ENCODE measurements around the gene GRIP1. TPM values are rescaled to one million over a fixed set of nuclear protein-coding genes. Genes with fewer than 3 reads are reported as not detected.

The GRIP1 gene
- polyA plus RNA-seq, 1 donor from 2014 or later: not detected

DNA sequence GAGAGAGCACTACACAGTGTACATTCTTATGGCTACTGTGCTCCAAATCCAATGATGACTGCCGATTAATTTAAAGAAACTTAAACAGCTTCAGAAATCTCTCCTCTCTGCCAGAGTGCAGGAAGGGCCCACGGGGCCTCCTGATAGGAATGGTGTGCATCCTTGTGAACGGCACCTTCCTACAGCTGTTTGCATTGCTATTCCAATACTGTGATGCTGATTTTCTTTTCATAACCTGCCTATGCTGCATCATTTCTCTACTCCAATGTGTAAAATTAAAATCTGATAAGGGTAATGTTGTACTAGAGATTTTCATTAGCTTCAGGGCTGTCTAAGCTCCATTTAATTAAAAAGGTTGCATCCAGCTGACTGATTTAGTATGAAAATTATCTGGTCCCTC is 217.5 kb downstream of the GRIP1 start:
- Mint-ChIP-seq H3K4me3 (no peak overlapping the region), H3K9me3 (no peaks in the 10 kb centered on the region), H3K27me3 (no peaks in the 10 kb centered on the region), H3K27ac (no peak overlapping the region), H3K36me3 (no peaks in the 10 kb centered on the region), H3K4me1 (no peaks in the 10 kb centered on the region)

DNA sequence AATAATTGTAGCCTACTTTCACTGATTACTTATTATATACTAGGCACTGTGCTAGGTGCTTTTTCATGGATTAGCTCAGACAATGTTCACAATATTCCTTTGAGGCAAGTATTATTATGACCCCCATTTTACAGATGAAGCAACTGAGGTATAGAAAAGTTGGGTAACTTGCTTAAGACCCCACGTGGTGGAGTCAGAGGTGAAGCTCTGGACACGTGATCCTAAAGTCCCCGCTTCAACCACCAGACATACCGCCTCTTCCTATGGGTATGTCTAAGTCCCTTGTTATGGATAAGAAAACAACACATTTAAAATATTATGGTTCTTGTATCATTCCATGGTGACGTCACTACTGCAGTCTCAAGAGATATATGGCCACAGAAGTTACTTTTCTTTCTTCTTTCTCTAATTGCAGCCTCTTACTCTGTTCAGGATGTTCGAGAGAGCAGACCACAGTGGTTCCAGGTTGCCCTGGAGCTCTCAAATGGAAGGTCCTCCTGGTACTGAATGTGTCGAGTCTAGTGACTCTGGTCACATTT is 218.9 kb downstream of the GRIP1 start:
- Mint-ChIP-seq H3K27me3 (peaks cover 1% of the 10 kb centered on the region), H3K9me3 (no peaks in the 10 kb centered on the region), H3K36me3 (no peaks in the 10 kb centered on the region), H3K27ac (no peak overlapping the region), H3K4me3 (no peak overlapping the region), H3K4me1 (no peaks in the 10 kb centered on the region)

DNA sequence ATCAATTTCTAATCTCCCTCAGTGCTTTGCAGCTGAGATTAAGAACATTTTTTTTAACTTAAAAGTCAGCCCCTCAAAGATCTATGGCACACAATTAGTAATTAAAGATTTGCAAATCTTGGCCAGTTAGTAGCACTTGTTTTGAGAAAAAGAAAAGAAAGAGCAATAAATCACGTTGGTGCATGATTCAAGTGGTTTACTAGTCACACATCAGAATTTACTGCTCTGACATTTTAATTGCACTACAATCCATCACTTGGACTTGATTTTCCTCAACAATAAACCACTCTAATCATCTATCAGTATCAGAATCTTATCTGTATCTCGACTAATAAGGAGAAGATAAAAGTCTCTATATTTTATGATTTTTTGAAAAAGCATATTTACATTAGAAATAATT is 222.3 kb downstream of the GRIP1 start:
- Mint-ChIP-seq H3K36me3 (no peaks in the 10 kb centered on the region), H3K27ac (no peak overlapping the region), H3K4me1 (no peaks in the 10 kb centered on the region), H3K27me3 (peaks cover 1% of the 10 kb centered on the region), H3K9me3 (no peaks in the 10 kb centered on the region), H3K4me3 (no peak overlapping the region)

DNA sequence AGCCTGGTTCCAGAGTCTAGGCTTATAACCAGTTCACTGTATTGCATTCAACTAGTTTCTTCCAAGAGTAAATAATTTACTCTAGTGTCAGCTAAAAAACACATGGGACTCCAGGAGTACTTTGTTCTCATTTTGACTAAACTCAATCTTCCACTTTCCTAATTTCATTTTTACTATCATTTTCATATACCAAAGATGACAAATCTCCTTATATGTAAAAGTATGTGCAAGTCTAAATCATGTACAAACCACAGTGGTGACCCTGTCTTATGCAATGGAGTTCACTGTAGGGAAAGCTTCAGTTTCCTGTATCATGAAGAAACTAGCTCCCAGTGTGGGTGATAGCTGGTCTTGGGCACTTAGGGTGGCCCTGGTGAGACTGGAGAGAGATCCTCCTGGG is 225.0 kb downstream of the GRIP1 start:
- Mint-ChIP-seq H3K4me1 (no peaks in the 10 kb centered on the region), H3K27me3 (peaks cover 1% of the 10 kb centered on the region), H3K36me3 (no peaks in the 10 kb centered on the region), H3K9me3 (no peaks in the 10 kb centered on the region), H3K4me3 (no peak overlapping the region), H3K27ac (no peak overlapping the region)

DNA sequence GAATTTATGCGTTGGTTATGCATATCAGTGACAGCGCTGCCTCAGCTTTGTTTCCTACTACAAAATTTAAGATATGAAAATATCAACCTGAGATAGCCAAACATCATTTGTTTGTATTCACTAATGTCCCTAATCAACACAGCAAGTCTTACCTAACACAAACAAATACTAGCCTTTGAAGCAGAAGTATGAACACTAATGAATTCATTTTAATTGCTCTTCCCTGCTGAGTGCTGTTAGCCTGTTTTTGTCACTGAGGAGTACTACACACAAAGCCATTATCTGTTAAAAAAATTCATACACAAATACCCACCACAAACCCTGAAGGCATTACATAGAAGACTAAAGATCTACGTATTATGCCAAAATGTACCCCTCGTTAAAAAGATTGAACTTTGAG is 225.8 kb downstream of the GRIP1 start:
- Mint-ChIP-seq H3K9me3 (no peaks in the 10 kb centered on the region), H3K4me3 (no peak overlapping the region), H3K27me3 (peaks cover 1% of the 10 kb centered on the region), H3K36me3 (no peaks in the 10 kb centered on the region), H3K27ac (no peak overlapping the region), H3K4me1 (no peaks in the 10 kb centered on the region)

DNA sequence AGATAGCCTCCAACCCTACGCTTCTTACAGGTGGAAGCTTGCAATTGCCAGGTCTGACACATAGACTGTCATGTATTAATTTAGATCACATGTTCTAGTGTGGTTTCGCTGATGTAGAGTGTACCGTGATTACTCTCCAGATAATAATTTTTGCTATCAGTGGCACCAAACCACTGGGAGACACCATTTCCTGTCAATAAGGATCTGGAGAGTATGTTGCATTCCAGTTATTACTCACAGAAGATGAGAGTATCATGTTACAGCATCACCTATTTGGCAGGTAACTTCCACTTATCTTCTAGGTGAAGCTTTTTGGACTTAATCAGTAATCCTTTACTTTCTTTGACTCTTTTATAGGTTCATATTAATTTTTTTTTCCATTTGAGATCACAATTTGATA is 229.3 kb downstream of the GRIP1 start:
- Mint-ChIP-seq H3K4me3 (no peak overlapping the region), H3K27ac (no peak overlapping the region), H3K27me3 (no peaks in the 10 kb centered on the region), H3K9me3 (no peaks in the 10 kb centered on the region), H3K36me3 (no peaks in the 10 kb centered on the region), H3K4me1 (no peaks in the 10 kb centered on the region)

DNA sequence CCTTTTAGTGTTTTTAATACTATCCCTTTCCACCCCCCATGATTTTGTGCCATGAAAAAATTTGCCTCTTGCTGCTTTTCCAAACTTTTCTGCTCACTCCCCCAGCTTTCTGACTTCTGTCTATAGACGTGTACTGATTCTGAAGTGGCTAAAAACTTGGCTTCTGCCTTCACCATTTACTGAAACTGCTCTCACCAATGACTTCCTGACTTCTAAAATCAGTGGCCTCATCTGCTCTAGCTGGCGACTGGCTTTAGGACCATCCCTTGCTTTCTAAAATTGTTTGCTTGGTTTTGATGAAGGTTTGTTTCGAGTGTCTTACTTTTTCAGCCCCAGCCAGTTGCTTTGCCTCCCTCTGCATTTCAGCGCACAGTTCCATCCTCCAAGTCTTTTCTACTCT is 231.2 kb downstream of the GRIP1 start:
- Mint-ChIP-seq H3K36me3 (no peaks in the 10 kb centered on the region), H3K27ac (no peak overlapping the region), H3K9me3 (no peaks in the 10 kb centered on the region), H3K4me3 (no peak overlapping the region), H3K27me3 (no peaks in the 10 kb centered on the region), H3K4me1 (peaks cover 0 to 1% (median 0%) of the 10 kb centered on the region in 3 donors)

DNA sequence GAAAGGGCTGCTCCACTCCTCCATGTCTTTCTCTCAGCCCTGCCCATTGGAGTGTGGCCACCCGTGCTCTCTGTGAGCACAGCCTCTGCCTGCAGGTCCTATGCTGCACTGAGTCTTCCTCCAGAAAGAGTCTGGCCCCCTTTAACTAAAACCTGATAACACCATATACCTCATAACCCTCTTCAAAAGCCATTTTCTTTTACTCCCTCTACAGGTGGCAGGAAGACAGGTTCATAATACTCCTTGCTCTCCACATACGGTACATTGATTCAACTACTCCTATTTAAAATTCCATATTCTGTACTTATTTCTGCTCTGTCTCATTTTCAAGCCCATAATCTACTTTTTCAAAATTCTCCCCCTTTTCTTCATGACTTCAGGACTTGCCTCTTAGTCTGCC is 232.6 kb downstream of the GRIP1 start:
- H3K9me3 Mint-ChIP-seq: no peaks in the 10 kb centered on the region
- no peak overlapping the region for H3K27ac Mint-ChIP-seq
- H3K4me3 Mint-ChIP-seq: no peak overlapping the region
- no peaks in the 10 kb centered on the region for H3K36me3 Mint-ChIP-seq
- peaks cover 0 to 1% (median 0%) of the 10 kb centered on the region in 3 donors for H3K4me1 Mint-ChIP-seq
- H3K27me3 Mint-ChIP-seq: no peaks in the 10 kb centered on the region

DNA sequence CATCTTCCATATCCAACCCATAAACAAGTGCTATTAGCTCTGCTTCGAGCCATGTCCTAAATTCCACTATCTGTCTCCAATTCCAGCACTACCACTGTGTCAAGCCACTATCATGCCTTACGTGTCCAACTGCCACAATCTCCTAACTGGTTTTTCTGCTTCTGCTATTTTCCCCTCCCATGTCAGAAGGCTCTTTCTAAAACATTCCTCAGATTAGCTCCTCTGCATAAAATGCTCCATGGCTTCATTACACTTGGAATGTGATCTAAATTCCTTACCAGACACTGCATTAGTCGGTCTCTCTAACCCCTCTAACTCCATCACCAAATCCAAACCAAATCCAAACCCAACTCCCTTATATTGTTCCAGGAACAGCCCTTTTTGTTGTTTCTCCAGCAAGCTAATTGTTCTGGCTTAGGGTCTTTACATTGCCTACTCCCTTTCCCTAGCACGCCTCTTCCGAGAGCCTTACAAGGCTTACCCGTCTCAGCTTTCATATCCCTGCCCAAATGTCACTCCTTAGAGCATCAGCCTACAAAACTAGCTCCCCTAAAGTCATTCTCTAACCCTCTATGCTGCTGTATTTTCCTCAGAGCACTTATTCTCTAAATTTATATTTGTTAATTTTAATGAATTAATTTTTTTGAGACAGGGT is 236.8 kb downstream of the GRIP1 start:
- H3K36me3 Mint-ChIP-seq: no peaks in the 10 kb centered on the region
- H3K4me1 Mint-ChIP-seq: peaks cover 0 to 1% (median 0%) of the 10 kb centered on the region in 3 donors
- H3K9me3 Mint-ChIP-seq: no peaks in the 10 kb centered on the region
- no peaks in the 10 kb centered on the region for H3K27me3 Mint-ChIP-seq
- no peak overlapping the region for H3K27ac Mint-ChIP-seq
- no peak overlapping the region for H3K4me3 Mint-ChIP-seq

DNA sequence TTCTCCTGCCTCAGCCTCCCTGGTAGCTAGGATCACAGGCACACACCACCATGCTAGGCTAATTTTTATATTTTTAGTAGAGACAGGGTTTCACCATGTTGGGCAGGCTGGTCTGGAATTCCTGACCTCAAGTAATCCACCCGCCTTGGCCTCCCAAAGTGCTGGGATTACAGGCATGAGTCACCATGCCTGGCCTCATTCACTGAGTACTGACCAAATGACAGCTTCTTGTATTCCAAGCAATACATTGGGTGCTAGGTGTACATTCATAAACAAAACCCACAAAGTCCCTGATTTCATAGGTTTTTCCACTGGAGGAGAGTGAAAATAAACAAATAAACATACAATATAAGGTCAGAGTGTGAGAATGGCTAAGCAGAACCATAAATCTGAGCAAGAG is 240.3 kb downstream of the GRIP1 start:
- H3K9me3 Mint-ChIP-seq: no peaks in the 10 kb centered on the region
- H3K4me3 Mint-ChIP-seq: no peak overlapping the region
- H3K27me3 Mint-ChIP-seq: no peaks in the 10 kb centered on the region
- H3K27ac Mint-ChIP-seq: no peak overlapping the region
- peaks cover 0 to 1% (median 0%) of the 10 kb centered on the region in 3 donors for H3K4me1 Mint-ChIP-seq
- no peaks in the 10 kb centered on the region for H3K36me3 Mint-ChIP-seq

DNA sequence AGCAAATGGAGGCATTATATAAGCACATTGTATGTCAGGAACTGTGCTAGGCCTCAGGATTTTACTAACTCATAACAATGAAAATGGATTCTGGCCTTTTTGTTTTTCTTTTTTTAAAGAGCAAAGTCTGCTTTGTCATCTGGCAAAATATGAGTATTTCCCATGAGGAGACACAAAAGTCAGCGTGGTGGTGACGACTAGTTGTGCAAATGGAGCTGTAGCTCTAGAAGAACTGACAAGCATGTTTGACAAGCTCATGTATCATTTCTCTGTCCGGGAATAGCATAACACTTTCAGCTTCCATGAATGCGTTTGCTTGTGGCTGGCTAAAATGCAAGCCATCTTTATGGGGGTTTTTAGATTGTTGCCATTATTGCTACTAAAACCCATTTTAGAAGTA is 248.8 kb downstream of the GRIP1 start:
- no peaks in the 10 kb centered on the region for H3K36me3 Mint-ChIP-seq
- H3K27ac Mint-ChIP-seq: no peak overlapping the region
- H3K4me3 Mint-ChIP-seq: no peak overlapping the region
- H3K9me3 Mint-ChIP-seq: peaks cover 0 to 3% (median 3%) of the 10 kb centered on the region in 3 donors
- no peaks in the 10 kb centered on the region for H3K4me1 Mint-ChIP-seq
- no peaks in the 10 kb centered on the region for H3K27me3 Mint-ChIP-seq

DNA sequence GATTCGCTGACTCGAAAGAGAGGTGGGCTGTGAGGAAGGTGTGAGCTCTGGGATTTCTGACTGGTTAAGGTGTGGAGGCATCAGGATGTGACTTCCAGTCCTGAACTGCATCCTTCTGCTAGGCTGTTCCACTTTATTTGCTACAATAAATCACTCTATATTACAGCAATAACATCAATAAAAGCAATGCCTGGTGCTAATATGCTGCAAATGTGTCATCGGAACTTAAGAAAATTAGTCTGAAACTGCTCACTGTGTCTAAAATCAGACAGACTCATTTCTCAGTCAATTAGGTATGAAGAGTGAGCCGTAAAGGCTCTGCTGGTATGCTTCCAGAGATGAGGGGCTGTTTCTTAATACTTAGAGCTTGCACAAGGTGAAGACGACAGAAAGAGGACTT is 250.0 kb downstream of the GRIP1 start:
- Mint-ChIP-seq H3K4me1 (no peaks in the 10 kb centered on the region), H3K36me3 (no peaks in the 10 kb centered on the region), H3K4me3 (no peak overlapping the region), H3K27ac (no peak overlapping the region), H3K27me3 (no peaks in the 10 kb centered on the region), H3K9me3 (peaks cover 0 to 11% (median 3%) of the 10 kb centered on the region in 3 donors)

DNA sequence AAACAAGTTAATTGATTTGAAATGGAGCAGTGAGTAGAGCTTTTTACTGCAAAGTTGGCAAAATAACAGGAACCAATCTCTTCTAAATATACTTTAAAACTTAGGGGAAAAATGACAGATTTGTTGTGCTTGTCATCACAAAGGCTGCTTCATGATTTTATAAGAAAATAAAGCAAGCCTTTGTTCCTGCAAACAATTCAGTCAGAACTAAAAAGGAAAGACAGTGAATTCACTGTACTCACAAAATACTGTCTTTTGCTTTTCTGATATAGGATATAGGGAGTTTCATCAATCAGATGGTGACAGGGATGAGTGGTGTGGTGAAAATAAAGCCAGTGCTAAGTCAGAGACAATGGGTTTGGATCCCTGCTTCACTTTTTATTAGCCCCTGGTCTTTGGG is 250.6 kb downstream of the GRIP1 start:
- Mint-ChIP-seq H3K27me3 (no peaks in the 10 kb centered on the region), H3K36me3 (no peaks in the 10 kb centered on the region), H3K4me1 (no peaks in the 10 kb centered on the region), H3K4me3 (no peak overlapping the region), H3K27ac (no peak overlapping the region), H3K9me3 (peaks cover 0 to 11% (median 3%) of the 10 kb centered on the region in 3 donors)

DNA sequence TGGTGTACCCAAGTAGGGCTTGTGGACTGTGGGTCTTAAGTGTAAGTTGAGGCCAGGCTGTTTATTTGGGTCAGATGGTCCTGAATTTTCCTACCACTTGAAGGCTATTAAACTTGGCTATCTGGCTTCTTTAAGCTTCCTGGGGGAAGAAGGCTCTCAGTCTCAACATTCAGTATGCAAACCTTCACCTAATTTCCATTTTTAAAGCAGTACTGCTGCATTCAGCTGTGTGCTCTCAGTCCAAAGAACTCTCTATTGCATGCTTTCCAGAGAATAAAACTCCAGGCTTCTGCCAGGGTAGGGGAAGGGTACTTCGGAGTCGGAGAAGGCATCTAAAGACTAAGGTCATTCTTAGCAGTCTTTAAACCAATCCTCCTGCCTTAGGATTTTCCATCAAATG is 252.2 kb downstream of the GRIP1 start:
- H3K4me1 Mint-ChIP-seq: no peaks in the 10 kb centered on the region
- H3K27me3 Mint-ChIP-seq: no peaks in the 10 kb centered on the region
- H3K4me3 Mint-ChIP-seq: no peak overlapping the region
- H3K36me3 Mint-ChIP-seq: no peaks in the 10 kb centered on the region
- H3K27ac Mint-ChIP-seq: no peak overlapping the region
- H3K9me3 Mint-ChIP-seq: peaks cover 0 to 11% (median 3%) of the 10 kb centered on the region in 3 donors

DNA sequence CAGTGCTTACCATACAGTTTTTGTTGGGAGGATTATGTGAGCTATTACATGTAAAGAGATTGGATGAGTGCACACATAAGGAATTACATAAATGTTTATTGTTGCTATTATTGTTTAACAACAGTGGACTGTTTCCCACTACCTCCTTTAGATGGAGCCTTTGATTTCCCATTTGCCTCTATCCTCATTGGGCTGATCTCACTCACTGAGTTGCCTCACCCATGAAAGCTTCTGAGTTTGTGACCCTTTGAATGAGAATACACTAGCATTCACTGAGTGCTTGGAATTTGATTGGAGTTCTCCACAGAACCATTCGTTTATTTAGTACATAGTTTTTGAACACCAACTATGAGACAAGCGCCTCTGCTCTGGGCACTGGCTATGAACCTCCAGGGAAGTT is 255.6 kb downstream of the GRIP1 start:
- no peaks in the 10 kb centered on the region for H3K4me1 Mint-ChIP-seq

DNA sequence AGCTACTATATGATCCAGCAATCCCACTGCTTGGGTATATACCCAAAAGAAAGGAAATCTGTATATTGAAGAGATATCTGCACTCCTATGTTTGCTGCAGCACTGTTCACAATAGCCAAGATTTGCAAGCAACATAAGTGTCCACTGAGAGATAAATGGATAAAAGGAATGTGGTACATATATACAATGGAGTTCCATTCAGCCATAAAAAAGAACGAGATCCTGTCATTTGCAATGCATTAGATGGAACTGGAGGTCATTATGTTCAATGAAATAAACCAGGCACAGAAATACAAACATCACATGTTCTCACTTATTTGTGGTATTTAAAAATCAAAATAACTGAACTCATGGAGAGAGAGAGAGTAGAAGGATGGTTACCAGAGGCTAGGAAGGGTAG is 260.0 kb downstream of the GRIP1 start:
- no peaks in the 10 kb centered on the region for H3K27me3 Mint-ChIP-seq
- H3K27ac Mint-ChIP-seq: no peak overlapping the region
- H3K36me3 Mint-ChIP-seq: no peaks in the 10 kb centered on the region
- no peaks in the 10 kb centered on the region for H3K4me1 Mint-ChIP-seq
- no peak overlapping the region for H3K4me3 Mint-ChIP-seq
- H3K9me3 Mint-ChIP-seq: no peaks in the 10 kb centered on the region

More for the DNA sequence above, 255.6 kb downstream of the GRIP1 start:
- no peak overlapping the region for H3K27ac Mint-ChIP-seq
- no peak overlapping the region for H3K4me3 Mint-ChIP-seq
- no peaks in the 10 kb centered on the region for H3K27me3 Mint-ChIP-seq
- peaks cover 0 to 11% (median 3%) of the 10 kb centered on the region in 3 donors for H3K9me3 Mint-ChIP-seq
- H3K36me3 Mint-ChIP-seq: no peaks in the 10 kb centered on the region
